H1 (cell line): ENCODE data around the gene NUMB. TPM values are rescaled to one million over a fixed set of nuclear protein-coding genes. Genes with fewer than 3 reads are reported as not detected.

Experiments used
- CTCF ChIA-PET: fragments of 300-600 bp; sonication (Branson Sonifier 250); formaldehyde crosslinking; loops from one replicate; lab custom pipeline; 2021; ENCODE audit not compliant: partially characterized antibody; lab: Charles Lee
- POLR2A ChIA-PET: fragments of 300-600 bp; sonication (Branson Sonifier 250); formaldehyde crosslinking; loops from one replicate; lab custom pipeline; 2021; ENCODE audit warnings: inconsistent platforms; ENCODE audit not compliant: partially characterized antibody; lab: Charles Lee
- DNase-seq, 2 experiments: peaks; one replicate each; pipeline versions ENCODE4 v3.0.0 to v3.0.0-alpha.2; 2010 to 2022; ENCODE audit warnings: low spot score in 2 of 2, low read depth in 1 of 2, mixed read lengths in 1 of 2
- FAIRE-seq: peaks from 2 replicates; lab custom pipeline; 2011; peaks lifted over from hg19 to GRCh38; lab: Jason Lieb, UNC
- H2AFZ ChIP-seq: 2 replicates; pipeline ENCODE4 v1.8.1; 2012; ENCODE audit warnings: low read length, inconsistent platforms
- H2AK5ac ChIP-seq: 2 replicates; pipeline ENCODE4 v1.6.1; 2013; ENCODE audit warnings: low read depth, low read length
- H2BK120ac ChIP-seq: replicated peaks from 2 replicates; pipeline ENCODE3; 2013; ENCODE audit warnings: low read depth, low read length, inconsistent platforms
- H2BK12ac ChIP-seq: 2 replicates; pipeline ENCODE4 v1.6.1; 2013; ENCODE audit warnings: low read depth, low read length
- H2BK15ac ChIP-seq: 2 replicates; pipeline ENCODE4 v1.6.1; 2013; ENCODE audit warnings: low read length
- H2BK20ac ChIP-seq: 2 replicates; pipeline ENCODE4 v1.6.1; 2013; ENCODE audit warnings: low read length
- H2BK5ac ChIP-seq: 2 replicates; pipeline ENCODE4 v1.6.1; 2013; ENCODE audit warnings: low read depth, low read length
- H3K14ac ChIP-seq: 2 replicates; pipeline ENCODE4 v1.6.1; 2013; ENCODE audit warnings: inconsistent platforms; ENCODE audit not compliant: insufficient read length
- H3K18ac ChIP-seq: 2 replicates; pipeline ENCODE4 v1.6.1; 2013; ENCODE audit warnings: low read length; ENCODE audit errors: extremely low read depth
- H3K23ac ChIP-seq: 2 replicates; pipeline ENCODE4 v1.6.1; 2013; ENCODE audit warnings: inconsistent platforms; ENCODE audit not compliant: insufficient read length
- H3K23me2 ChIP-seq: 2 replicates; pipeline ENCODE4 v1.6.1; 2013; ENCODE audit warnings: low read depth, low read length
- H3K27ac ChIP-seq: 2 replicates; pipeline ENCODE4 v1.6.1; 2011; ENCODE audit warnings: low read depth, low read length, inconsistent platforms
- H3K27me3 ChIP-seq, 4 experiments: replicated peaks in 1 of 4; 1 replicate in 1 of 4; 2 replicates in 3 of 4; pipeline versions ENCODE4 v1.6.1 to v1.8.1; 2011 to 2013; ENCODE audit warnings: low read length in 3 of 4, mild to moderate bottlenecking in 3 of 4, inconsistent platforms in 2 of 4, mixed read lengths in 2 of 4, moderate library complexity in 1 of 4; ENCODE audit not compliant: control insufficient read depth in 3 of 4, insufficient read depth in 3 of 4; ENCODE audit errors: extremely low read depth in 1 of 4
- H3K36me3 ChIP-seq, 4 experiments: 2 replicates each; pipeline versions ENCODE4 v1.6.1 to v1.8.1; 2011 to 2013; ENCODE audit warnings: mild to moderate bottlenecking in 4 of 4, low read length in 3 of 4, moderate library complexity in 2 of 4, control low read depth in 1 of 4, inconsistent platforms in 1 of 4; ENCODE audit not compliant: insufficient read depth in 4 of 4, control insufficient read depth in 2 of 4
- H3K4ac ChIP-seq: replicated peaks from 2 replicates; pipeline ENCODE3; 2013; ENCODE audit warnings: low read length, low read depth, mixed read lengths, inconsistent platforms; ENCODE audit not compliant: insufficient read length
- H3K4me1 ChIP-seq, 4 experiments: replicated peaks in 1 of 4; 1 replicate in 1 of 4; 2 replicates in 3 of 4; pipeline versions ENCODE4 v1.6.1 to v1.8.1; 2011 to 2013; ENCODE audit warnings: low read length in 3 of 4, inconsistent platforms in 2 of 4, mixed read lengths in 1 of 4; ENCODE audit not compliant: insufficient read depth in 4 of 4, control insufficient read depth in 3 of 4
- H3K4me2 ChIP-seq, 2 experiments: 2 replicates each; pipeline versions ENCODE4 v1.6.1 to v1.8.1; 2011 to 2013; ENCODE audit warnings: low read depth in 2 of 2, low read length in 2 of 2, control low read depth in 1 of 2, inconsistent platforms in 1 of 2, mild to moderate bottlenecking in 1 of 2; ENCODE audit not compliant: insufficient read depth in 1 of 2
- H3K4me3 ChIP-seq, 4 experiments: fragments of 200-600, 300-600 bp in 1 of 4; sonication (generic), shearing (Covaris generic), sonication (Bioruptor Twin) in 1 of 4; 2 replicates each; pipeline versions ENCODE4 v1.5.1 to v1.8.1; 2011 to 2016; ENCODE audit warnings: low read length in 4 of 4, low read depth in 3 of 4, control low read depth in 2 of 4, inconsistent platforms in 2 of 4, mild to moderate bottlenecking in 2 of 4, mixed read lengths in 1 of 4, moderate library complexity in 1 of 4; ENCODE audit not compliant: insufficient read depth in 2 of 4; ENCODE audit errors: extremely low read depth in 1 of 4
- H3K56ac ChIP-seq: replicated peaks from 2 replicates; pipeline ENCODE3; 2013; ENCODE audit warnings: low read depth, mild to moderate bottlenecking, mixed read lengths, low read length, inconsistent platforms; ENCODE audit not compliant: insufficient read length
- H3K79me1 ChIP-seq: 2 replicates; pipeline ENCODE4 v1.6.1; 2013; ENCODE audit warnings: low read depth, low read length, control low read depth
- H3K79me2 ChIP-seq, 2 experiments: 2 replicates each; pipeline versions ENCODE4 v1.6.1 to v1.8.1; 2012 to 2013; ENCODE audit warnings: low read length in 2 of 2, mild to moderate bottlenecking in 2 of 2, inconsistent platforms in 1 of 2; ENCODE audit not compliant: insufficient read depth in 2 of 2, control insufficient read depth in 1 of 2
- H3K9ac ChIP-seq, 4 experiments: replicated peaks in 1 of 4; 1 replicate in 1 of 4; 2 replicates in 3 of 4; pipeline versions ENCODE4 v1.6.1 to v1.8.1; 2011 to 2013; ENCODE audit warnings: low read depth in 3 of 4, low read length in 3 of 4, control low read depth in 2 of 4, mild to moderate bottlenecking in 2 of 4, moderate library complexity in 2 of 4, inconsistent platforms in 1 of 4; ENCODE audit errors: extremely low read depth in 1 of 4
- H3K9me3 ChIP-seq, 2 experiments: 2 replicates each; pipeline versions ENCODE4 v1.6.1 to v1.8.1; 2012 to 2013; ENCODE audit warnings: mild to moderate bottlenecking in 2 of 2, moderate library complexity in 2 of 2, control low read depth in 1 of 2, inconsistent platforms in 1 of 2, low read depth in 1 of 2, low read length in 1 of 2, mixed read lengths in 1 of 2; ENCODE audit not compliant: insufficient read depth in 2 of 2
- H4K20me1 ChIP-seq, 2 experiments: replicated peaks in 1 of 2; 2 replicates each; pipeline versions ENCODE3 to v1.8.1; 2011 to 2013; ENCODE audit warnings: inconsistent platforms in 2 of 2, low read length in 2 of 2, mild to moderate bottlenecking in 1 of 2; ENCODE audit not compliant: insufficient read depth in 2 of 2, control insufficient read depth in 1 of 2
- H4K5ac ChIP-seq: 2 replicates; pipeline ENCODE4 v1.6.1; 2013; ENCODE audit warnings: low read length, low read depth, mixed read lengths, inconsistent platforms; ENCODE audit not compliant: insufficient read length
- H4K8ac ChIP-seq: 2 replicates; pipeline ENCODE4 v1.8.0; 2013; ENCODE audit warnings: mild to moderate bottlenecking, moderate library complexity, low read length, inconsistent platforms; ENCODE audit not compliant: insufficient read depth; ENCODE audit errors: extremely low read depth
- H4K91ac ChIP-seq: replicated peaks from 2 replicates; pipeline ENCODE3; 2013; ENCODE audit warnings: low read length, mixed read lengths, inconsistent platforms; ENCODE audit not compliant: insufficient read length
- NRF1 ChIP-seq: IDR thresholded peaks from 2 replicates; pipeline ENCODE4 v1.6.1; 2011; ENCODE audit warnings: mild to moderate bottlenecking, low read depth, low read length, improper control_type of control experiment
- SP2 ChIP-seq: IDR thresholded peaks from 2 replicates; pipeline ENCODE4 v1.6.1; 2012; ENCODE audit warnings: mild to moderate bottlenecking, low read length, inconsistent platforms
- TEAD4 ChIP-seq: IDR thresholded peaks from 2 replicates; pipeline ENCODE4 v1.6.1; 2012; ENCODE audit warnings: low read depth, low read length, inconsistent platforms, mixed read lengths
- WGBS, 2 experiments: shearing (Covaris generic) in 1 of 2; methylation state at CpG; one replicate each; pipeline versions ENCODE4 v1.1.6 to v1.1.7; 2013 to 2015; ENCODE audit warnings: low lambda C conversion rate in 2 of 2, mixed read lengths in 2 of 2, inconsistent platforms in 1 of 2, low coverage in 1 of 2, missing lambda C conversion rate in 1 of 2; ENCODE audit not compliant: insufficient replicate concordance in 2 of 2, insufficient coverage in 1 of 2, insufficient read length in 1 of 2; ENCODE audit errors: extremely low coverage in 1 of 2, missing lambda C conversion rate in 1 of 2; 5-methylcytosine and 5-hydroxymethylcytosine counted together
- polyA plus RNA-seq, 7 experiments: library from polyadenylated mRNA; depleted of rRNA in 3 of 7; stranded (reverse) in 5 of 7; unstranded in 2 of 7; fragments of >200 nt in 5 of 7; fragments of 200-250 nt in 2 of 7; gene quantifications; 1 replicate in 5 of 7; 2 replicates in 1 of 7; 4 replicates in 1 of 7; pipeline versions ENCODE4 v1.2.1 to v1.2.3, GENCODE V29; 2011 to 2013; ENCODE audit warnings: missing spikeins in 2 of 7, mixed read lengths in 2 of 7
- total RNA-seq: library from RNA; stranded (reverse); fragmentation: NEBNext Ultra II Directional; extraction: Animal tissue kit (Norgen Biotek cat#: 25700); gene quantifications from 2 replicates; pipeline ENCODE4 v1.2.1, GENCODE V29; 2021
- TF ChIP-seq, protein P1 (sequence below): IDR thresholded peaks from 2 replicates; pipeline ENCODE4 v1.6.1; 2012; ENCODE audit warnings: low read length, inconsistent platforms

NUMB gene
- total and polyA plus RNA-seq, 2 of the 8 experiments (the other 6 are each of a cell fraction or from before 2014, with no cell fraction given), result 54.3 to 78.1 TPM

DNA sequence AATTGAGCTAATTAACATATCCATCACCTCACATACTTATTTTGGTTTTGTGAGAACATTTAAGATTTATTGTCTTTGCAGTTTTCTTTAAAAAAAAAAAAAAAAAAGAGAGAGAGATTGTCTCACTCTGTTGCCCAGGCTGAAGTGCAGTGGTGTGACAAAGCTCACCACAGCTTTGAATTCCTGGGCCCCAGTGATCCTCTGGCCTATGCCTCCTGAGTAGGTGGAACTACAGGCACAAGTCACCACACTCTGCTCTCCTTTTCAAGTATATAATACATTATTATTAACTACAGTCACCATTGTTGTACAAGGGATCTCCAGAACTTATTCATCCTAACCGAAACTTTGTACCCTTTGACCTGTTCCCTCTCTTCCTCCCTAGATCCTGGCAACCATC lies 64.0 kb downstream of the NUMB start:
- H2BK120ac ChIP-seq, result no peak overlapping the region
- H2AFZ ChIP-seq, result no peak overlapping the region
- H3K9me3 ChIP-seq, result no peaks in the 10 kb centered on the region
- H2BK20ac ChIP-seq, result no peak overlapping the region
- H3K23me2 ChIP-seq, result no peaks in the 10 kb centered on the region
- H3K9ac ChIP-seq, result no peak overlapping the region
- no peak for TF ChIP-seq NRF1
- TF ChIP-seq, protein P1, sequence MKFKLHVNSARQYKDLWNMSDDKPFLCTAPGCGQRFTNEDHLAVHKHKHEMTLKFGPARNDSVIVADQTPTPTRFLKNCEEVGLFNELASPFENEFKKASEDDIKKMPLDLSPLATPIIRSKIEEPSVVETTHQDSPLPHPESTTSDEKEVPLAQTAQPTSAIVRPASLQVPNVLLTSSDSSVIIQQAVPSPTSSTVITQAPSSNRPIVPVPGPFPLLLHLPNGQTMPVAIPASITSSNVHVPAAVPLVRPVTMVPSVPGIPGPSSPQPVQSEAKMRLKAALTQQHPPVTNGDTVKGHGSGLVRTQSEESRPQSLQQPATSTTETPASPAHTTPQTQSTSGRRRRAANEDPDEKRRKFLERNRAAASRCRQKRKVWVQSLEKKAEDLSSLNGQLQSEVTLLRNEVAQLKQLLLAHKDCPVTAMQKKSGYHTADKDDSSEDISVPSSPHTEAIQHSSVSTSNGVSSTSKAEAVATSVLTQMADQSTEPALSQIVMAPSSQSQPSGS, result no peak
- no peak for TF ChIP-seq SP2
- no peak for TF ChIP-seq TEAD4
- TF ChIP-seq, all 59 proteins: peak for 0
- Histone ChIP-seq H3K27ac (no peak overlapping the region), H2AK5ac (no peak overlapping the region), H4K5ac (no peak overlapping the region), H3K23ac (no peak overlapping the region), H3K79me2 (peaks cover 0 to 5% of the 10 kb centered on the region in 2 experiments; a peak in 1 of 4 replicates), H4K91ac (no peak overlapping the region), H2BK15ac (no peak overlapping the region), H3K79me1 (no peaks in the 10 kb centered on the region; the same call in 1 of the 2 replicates), H3K4me1 (no peaks in the 10 kb centered on the region), H3K4ac (no peak overlapping the region), H4K8ac (no peak overlapping the region), H3K4me2 (no peak overlapping the region), H3K4me3 (no peak overlapping the region), H3K14ac (no peak overlapping the region), H3K27me3 (no peaks in the 10 kb centered on the region), H4K20me1 (peaks cover 1 to 4% of the 10 kb centered on the region in 2 experiments), H3K36me3 (no peaks in the 10 kb centered on the region), H2BK12ac (no peak overlapping the region), H3K56ac (no peak overlapping the region), H2BK5ac (no peak overlapping the region), H3K18ac (no peak overlapping the region)
- POLR2A ChIA-PET, result no interaction called here
- CTCF ChIA-PET, result interaction anchor here (0.6 to 0.9 kb wide), 2 partner anchors 9 to 206 kb away, joined by 3 read pairs; no protein-coding TSS in a partner anchor
- DNase-seq (no peak), FAIRE-seq (no peak)
- 90% methylated on average over 1 of the region's 1 CpG; no CpG with 5 or more reads in 1 of the 2 experiments for WGBS, 2 experiments
